Psoas muscle (tissue), 8 donors: Measurements from ENCODE around the gene C4orf36. TPM values are rescaled to one million over a fixed set of nuclear protein-coding genes. Genes with fewer than 3 reads are reported as not detected.
A peak's percentile ranks its signal among the peaks of the same experiment; 100 is the strongest.

ENCODE experiments used
- ATAC-seq, 4 donors: fragments of 200-7000 bp; cut with Tn5 transposase; one replicate each; pipeline ENCODE4 v1.9.1; 2020; ENCODE audit warnings: moderate library complexity in 3 of 4, mild to moderate bottlenecking in 2 of 4
- DNase-seq, 2 donors: peaks; one replicate each; pipeline ENCODE4 v3.0.0-alpha.2; 2020
- H3K27ac ChIP-seq: fragments of 200-600 bp; one replicate; pipeline ENCODE4 v1.8.0; 2022
- H3K27me3 ChIP-seq, 3 donors: fragments of 200-600 bp in 1 of 3; one replicate each; pipeline versions ENCODE4 v1.6.1 to v1.8.0; 2013 to 2022; ENCODE audit warnings: low read length in 2 of 3, mild to moderate bottlenecking in 2 of 3, moderate library complexity in 1 of 3; ENCODE audit not compliant: insufficient read depth in 3 of 3
- H3K36me3 ChIP-seq, 2 donors: fragments of 200-600 bp in 1 of 2; one replicate each; pipeline versions ENCODE4 v1.6.1 to v1.8.0; 2013 to 2022; ENCODE audit warnings: low read depth in 1 of 2, mild to moderate bottlenecking in 1 of 2, moderate library complexity in 1 of 2; ENCODE audit not compliant: insufficient read depth in 1 of 2
- H3K4me1 ChIP-seq: fragments of 200-600 bp; one replicate; pipeline ENCODE4 v1.8.0; 2022
- H3K4me3 ChIP-seq: fragments of 200-600 bp; one replicate; pipeline ENCODE4 v1.8.0; 2022; ENCODE audit warnings: mild to moderate bottlenecking
- H3K9me3 ChIP-seq: fragments of 200-600 bp; one replicate; pipeline ENCODE4 v1.8.0; 2022
- CTCF ChIP-seq: fragments of 200-600 bp; IDR thresholded peaks from one replicate; pipeline ENCODE4 v1.8.0; 2022; ENCODE audit warnings: antibody characterized with exemption
- WGBS, 3 donors: extraction: QIAGEN DNeasy Blood & Tissue Kit; methylation state at CpG; one replicate each; pipeline versions ENCODE4 v1.1.6 to v1.1.7; 2013; 5-methylcytosine and 5-hydroxymethylcytosine counted together
- intact Hi-C, 2 donors: fragments of 100-400 bp; cut with DNase I; formaldehyde crosslinking; loops; one replicate each; pipeline versions ENCODE4 v1.11.0 to v1.14.2; 2022
- polyA plus RNA-seq, 3 donors: library from polyadenylated mRNA; stranded (reverse); fragments of 200-250 nt; gene quantifications; one replicate each; pipeline ENCODE4 v1.2.3, GENCODE V29; 2013
- total RNA-seq, 4 donors: library from RNA; stranded (reverse); fragmentation: NEBNext Ultra II Directional in 2 of 4; extraction: Animal tissue kit (Norgen Biotek cat#: 25700) in 2 of 4; gene quantifications; one replicate each; pipeline versions ENCODE4 v1.2.1 to v1.2.4, GENCODE V29; 2021 to 2023
- donor health status: healthy with polysubstance abuse.
- donor health status: DM: no; HTN: no; CAD: no; lungs with moderate emphysema.
- donor health status: Bipolar disorder and iron deficiency.
- donor health status: healthy.
- donor health status: DM: yes; HTN: yes; CAD: no.
- donor health status: DM: no; HTN: no; CAD: no.
- donor health status: DM: no; HTN: no; CAD: no.
- donor health status: DM: yes; HTN: yes; CAD: no.

C4orf36 gene
- total and polyA plus RNA-seq, 7 donors: 0.45 to 1.5 (median 0.70) TPM; not detected in 4

GRCh38 chr4:86921608-86922252, 29.5 kb upstream of the C4orf36 start:
- H3K27me3 ChIP-seq: no peaks in the 10 kb centered on the region

GRCh38 chr4:86919561-86920223, 27.5 kb upstream of the C4orf36 start:
- WGBS, 3 donors: 71 to 89% (median 88%) methylated on average over 4 of the region's 4 CpGs
- no peak overlapping the region for H3K27ac ChIP-seq

More at GRCh38 chr4:86921608-86922252, 29.5 kb upstream of the C4orf36 start:
- no peak overlapping the region for H3K27ac ChIP-seq
- intact Hi-C loops: loop anchor here (2.0 to 5.0 kb wide), 2 partner anchors 171 to 311 kb away; no protein-coding TSS in a partner anchor
- 84 to 95% (median 85%) methylated on average over 1 of the region's 1 CpG for WGBS, 3 donors
- peak in 3 of 4 donors; percentile 49 to 69 (median 57) for ATAC-seq
- H3K4me1 ChIP-seq: peaks cover 9% of the 10 kb centered on the region
- no peaks in the 10 kb centered on the region for H3K9me3 ChIP-seq
- DNase-seq: no peak
- H3K36me3 ChIP-seq: peaks cover 3 to 17% of the 10 kb centered on the region in 2 donors
- H3K4me3 ChIP-seq: no peak overlapping the region
- no peak for TF ChIP-seq CTCF

DNA sequence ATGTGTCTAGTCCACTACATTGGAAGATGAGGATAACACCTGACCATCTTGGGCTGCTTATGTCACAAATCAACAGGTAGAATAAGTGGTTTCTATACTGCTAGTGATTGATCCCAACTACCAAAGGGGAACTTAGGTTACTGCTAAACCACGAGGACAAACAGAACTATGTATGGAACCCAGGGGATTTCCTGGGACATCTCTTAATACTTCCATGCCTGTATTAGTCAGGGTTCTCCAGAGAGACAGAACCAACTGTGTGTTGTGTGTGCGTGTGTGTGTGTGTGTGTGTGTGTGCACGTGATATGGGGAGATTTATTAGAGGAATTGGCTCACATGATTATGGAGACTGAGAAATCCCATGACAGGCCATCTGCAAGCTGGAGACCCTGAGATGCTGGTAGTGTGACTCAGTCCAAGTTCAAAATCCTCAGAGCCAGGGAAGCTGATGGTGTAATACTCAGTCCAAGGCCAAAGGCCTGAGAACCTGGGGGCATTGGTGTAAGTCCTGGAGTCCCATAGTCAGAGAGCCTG, 26.4 kb upstream of the C4orf36 start:
- Histone ChIP-seq H3K27me3 (no peaks in the 10 kb centered on the region), H3K36me3 (peaks cover 0 to 9% of the 10 kb centered on the region in 2 donors), H3K27ac (no peak overlapping the region), H3K9me3 (no peaks in the 10 kb centered on the region), H3K4me3 (no peak overlapping the region), H3K4me1 (peaks cover 7% of the 10 kb centered on the region)
- ATAC-seq (peak; percentile 33 to 61 (median 48)), DNase-seq (no peak)
- intact Hi-C loops: no loop called here
- WGBS, 3 donors: 16 to 45% (median 26%) methylated on average over 3 of the region's 3 CpGs
- TF ChIP-seq CTCF: no peak

More at GRCh38 chr4:86919561-86920223, 27.5 kb upstream of the C4orf36 start:
- H3K9me3 ChIP-seq: no peaks in the 10 kb centered on the region
- H3K4me3 ChIP-seq: no peak overlapping the region
- DNase-seq (no peak), ATAC-seq (no peak)
- no peaks in the 10 kb centered on the region for H3K27me3 ChIP-seq
- intact Hi-C loops: loop anchor here (5.0 kb wide), 1 partner anchor 313 kb away; no protein-coding TSS in a partner anchor
- peaks cover 7% of the 10 kb centered on the region for H3K4me1 ChIP-seq
- TF ChIP-seq CTCF: no peak
- peaks cover 0 to 15% of the 10 kb centered on the region in 2 donors for H3K36me3 ChIP-seq

GRCh38 chr4:86917212-86918039, 25.2 kb upstream of the C4orf36 start:
- peaks cover 0 to 9% of the 10 kb centered on the region in 2 donors for H3K36me3 ChIP-seq
- no peak for ATAC-seq
- no peak overlapping the region for H3K4me3 ChIP-seq
- no peak for DNase-seq
- H3K4me1 ChIP-seq: peaks cover 7% of the 10 kb centered on the region
- TF ChIP-seq CTCF: no peak
- intact Hi-C loops: no loop called here
- no peaks in the 10 kb centered on the region for H3K9me3 ChIP-seq
- WGBS, 3 donors: 92 to 93% (median 92%) methylated on average over 4 of the region's 4 CpGs
- no peak overlapping the region for H3K27ac ChIP-seq
- H3K27me3 ChIP-seq: no peaks in the 10 kb centered on the region
